Naive thymus-derived CD4-positive, alpha-beta T cell (primary cell): Measurements from ENCODE around the gene HAND2. TPM values are rescaled to one million over a fixed set of nuclear protein-coding genes. Genes with fewer than 3 reads are reported as not detected.
A peak's percentile ranks its signal among the peaks of the same experiment; 100 is the strongest.

Experiments used
- ATAC-seq: fragments of 150-1000 bp; cut with Tn5 transposase; 2 replicates; pipeline ENCODE4 v1.10.0; 2021; ENCODE audit warnings: mild to moderate bottlenecking, moderate library complexity
- CTCF ChIA-PET: fragments of 350-600 bp; sonication (Branson Sonifier 250); formaldehyde crosslinking; loops from one replicate; lab custom pipeline; 2021; ENCODE audit warnings: antibody characterized with exemption; lab: Charles Lee
- POLR2A ChIA-PET: fragments of 350-600 bp; sonication (Branson Sonifier 250); formaldehyde crosslinking; loops from one replicate; lab custom pipeline; 2021; ENCODE audit warnings: antibody characterized with exemption, inconsistent platforms; lab: Charles Lee
- DNase-seq, 9 donors: peaks; one replicate each; pipeline versions ENCODE4 v3.0.0 to v3.0.0-alpha.2; 2020 to 2022; ENCODE audit warnings: mixed read lengths in 1 of 9
- H3K27ac ChIP-seq: one replicate; pipeline ENCODE4 v1.7.0; 2013; ENCODE audit warnings: mild to moderate bottlenecking, low read depth, low read length, moderate library complexity
- H3K27me3 ChIP-seq, 2 donors: one replicate each; pipeline ENCODE4 v1.7.0; 2013; ENCODE audit warnings: low read length in 2 of 2, mild to moderate bottlenecking in 2 of 2, moderate library complexity in 2 of 2; ENCODE audit not compliant: control insufficient read depth in 2 of 2, insufficient read depth in 2 of 2
- H3K36me3 ChIP-seq, 3 experiments: 1 replicate in 2 of 3; 2 replicates in 1 of 3; pipeline ENCODE4 v1.7.0; 2013; ENCODE audit warnings: low read length in 3 of 3, mild to moderate bottlenecking in 3 of 3, moderate library complexity in 1 of 3; ENCODE audit not compliant: insufficient read depth in 3 of 3, control insufficient read depth in 2 of 3
- H3K4me1 ChIP-seq, 2 donors: one replicate each; pipeline ENCODE4 v1.7.0; 2013; ENCODE audit warnings: low read length in 2 of 2, mild to moderate bottlenecking in 2 of 2, moderate library complexity in 1 of 2; ENCODE audit not compliant: control insufficient read depth in 2 of 2, insufficient read depth in 2 of 2
- H3K4me3 ChIP-seq: 2 replicates; pipeline ENCODE4 v1.7.0; 2013; ENCODE audit warnings: mild to moderate bottlenecking, low read length
- H3K9me3 ChIP-seq, 3 experiments: 1 replicate in 2 of 3; 2 replicates in 1 of 3; pipeline ENCODE4 v1.7.0; 2013; ENCODE audit warnings: low read length in 3 of 3; ENCODE audit not compliant: control insufficient read depth in 2 of 3
- H3K27ac Mint-ChIP-seq, 9 donors: one replicate each; pipeline ENCODE4 v1.8.0; 2020 to 2022; ENCODE audit warnings: mixed read lengths in 9 of 9, mild to moderate bottlenecking in 8 of 9, moderate library complexity in 5 of 9, inconsistent platforms in 2 of 9
- H3K27me3 Mint-ChIP-seq, 5 donors: one replicate each; pipeline ENCODE4 v1.8.0; 2021 to 2022; ENCODE audit warnings: mixed read lengths in 5 of 5, mild to moderate bottlenecking in 1 of 5
- H3K36me3 Mint-ChIP-seq, 5 donors: one replicate each; pipeline ENCODE4 v1.8.0; 2020 to 2022; ENCODE audit warnings: mixed read lengths in 5 of 5, mild to moderate bottlenecking in 3 of 5, inconsistent platforms in 1 of 5
- H3K4me1 Mint-ChIP-seq, 7 donors: one replicate each; pipeline ENCODE4 v1.8.0; 2020 to 2022; ENCODE audit warnings: mixed read lengths in 7 of 7, mild to moderate bottlenecking in 3 of 7, inconsistent platforms in 1 of 7
- H3K4me3 Mint-ChIP-seq, 10 donors: one replicate each; pipeline ENCODE4 v1.8.0; 2020 to 2022; ENCODE audit warnings: mild to moderate bottlenecking in 10 of 10, mixed read lengths in 10 of 10, moderate library complexity in 6 of 10, inconsistent platforms in 2 of 10
- H3K9me3 Mint-ChIP-seq, 11 donors: one replicate each; pipeline ENCODE4 v1.8.0; 2020 to 2022; ENCODE audit warnings: mixed read lengths in 11 of 11, mild to moderate bottlenecking in 4 of 11, inconsistent platforms in 1 of 11, moderate library complexity in 1 of 11
- intact Hi-C, 2 donors: fragments of 100-400 bp; cut with micrococcal nuclease; formaldehyde crosslinking; loops; one replicate each; pipeline ENCODE4 v1.15.1; 2023
- polyA plus RNA-seq, 2 donors: library from polyadenylated mRNA; unstranded; fragments of 300-500 nt; fragmentation: Illumina TruSeq; gene quantifications; one replicate each; pipeline ENCODE4 v1.2.3, GENCODE V29; 2021
- total RNA-seq, 6 experiments: library from RNA in 5 of 6; stranded (reverse) in 5 of 6; gene quantifications; 1 replicate in 5 of 6; 2 replicates in 1 of 6; pipeline ENCODE4 v1.2.3 and lab custom pipeline; 2021 to 2026

HAND2 gene
- total and polyA plus RNA-seq, 7 experiments from 2014 or later: not detected

DNA sequence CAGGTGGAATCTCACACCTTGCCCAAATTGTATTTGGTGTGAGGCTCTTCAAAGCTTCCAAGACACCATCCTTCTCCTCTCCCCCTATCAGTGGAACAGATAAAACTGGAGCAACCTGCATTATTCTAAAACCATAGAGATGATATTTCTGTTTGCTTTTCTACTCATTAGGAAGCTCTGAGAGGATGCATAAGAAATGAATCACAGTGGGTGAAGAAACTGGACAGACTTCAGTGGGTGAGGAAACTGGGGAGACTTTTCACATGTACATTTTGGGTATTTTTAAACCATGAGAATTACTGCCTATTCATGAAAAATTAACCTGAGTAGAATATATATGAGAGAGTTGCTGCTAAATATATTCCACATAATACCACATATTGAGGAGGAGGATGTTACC is 16.4 kb downstream of the HAND2 start:
- peaks cover 3 to 4% of the 10 kb centered on the region in 2 donors for H3K4me1 ChIP-seq
- intact Hi-C loops: no loop called here

DNA sequence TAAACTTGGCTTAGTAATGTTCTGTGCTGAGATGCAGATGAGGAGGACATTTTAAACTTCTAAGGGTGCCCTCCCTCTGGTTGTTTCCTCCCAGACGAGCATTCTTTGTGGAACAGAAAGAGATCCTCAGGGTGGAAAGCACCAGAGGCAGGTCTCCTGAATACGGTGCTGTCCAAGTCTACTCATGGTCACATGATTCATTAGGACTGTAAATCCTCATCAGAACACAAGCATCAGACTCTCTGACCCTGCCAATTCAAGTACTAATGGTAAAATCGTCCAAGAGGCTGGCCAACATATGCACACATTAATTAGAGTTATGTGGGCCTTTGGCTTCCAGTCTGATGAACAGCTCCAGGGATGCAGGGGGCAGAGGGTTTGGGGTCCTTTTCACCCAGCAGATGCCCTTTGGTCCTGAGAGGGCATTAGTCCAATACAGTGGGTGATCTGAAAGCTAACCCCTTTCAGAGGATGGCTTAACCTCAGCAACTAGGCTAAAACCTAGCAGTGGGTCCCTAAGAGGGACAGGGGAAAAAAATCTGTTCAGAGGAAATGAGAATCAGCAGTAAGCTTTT is 18.2 kb downstream of the HAND2 start:
- peaks cover 0 to 12% (median 5%) of the 10 kb centered on the region in 5 donors for H3K36me3 Mint-ChIP-seq
- H3K9me3 ChIP-seq: peaks cover 0 to 13% (median 0%) of the 10 kb centered on the region in 3 experiments
- no peak overlapping the region for H3K4me3 ChIP-seq
- intact Hi-C loops: no loop called here
- no peak overlapping the region for H3K27ac ChIP-seq
- H3K4me3 Mint-ChIP-seq: no peak overlapping the region
- H3K27me3 ChIP-seq: peaks cover 0 to 35% of the 10 kb centered on the region in 2 donors
- no peak for ATAC-seq
- peaks cover 0 to 43% (median 15%) of the 10 kb centered on the region in 11 donors for H3K9me3 Mint-ChIP-seq
- peaks cover 88 to 96% (median 90%) of the 10 kb centered on the region in 5 donors for H3K27me3 Mint-ChIP-seq
- peaks cover 16 to 37% (median 21%) of the 10 kb centered on the region in 7 donors for H3K4me1 Mint-ChIP-seq
- H3K4me1 ChIP-seq: peaks cover 4 to 15% of the 10 kb centered on the region in 2 donors
- CTCF ChIA-PET: no interaction called here
- POLR2A ChIA-PET: no interaction called here
- DNase-seq: no peak
- no peaks in the 10 kb centered on the region for H3K36me3 ChIP-seq
- no peak overlapping the region for H3K27ac Mint-ChIP-seq

More for the DNA sequence above, 16.4 kb downstream of the HAND2 start:
- no peak overlapping the region for H3K4me3 ChIP-seq
- H3K27ac Mint-ChIP-seq: no peak overlapping the region
- POLR2A ChIA-PET: no interaction called here
- H3K36me3 Mint-ChIP-seq: peaks cover 0 to 12% (median 5%) of the 10 kb centered on the region in 5 donors
- no peak overlapping the region for H3K4me3 Mint-ChIP-seq
- CTCF ChIA-PET: no interaction called here
- no peak overlapping the region for H3K27ac ChIP-seq
- DNase-seq: no peak
- peaks cover 4 to 29% (median 9%) of the 10 kb centered on the region in 7 donors for H3K4me1 Mint-ChIP-seq
- no peaks in the 10 kb centered on the region for H3K36me3 ChIP-seq
- H3K27me3 ChIP-seq: peaks cover 0 to 31% of the 10 kb centered on the region in 2 donors
- ATAC-seq: no peak
- peaks cover 0 to 16% (median 0%) of the 10 kb centered on the region in 3 experiments for H3K9me3 ChIP-seq
- peaks cover 0 to 38% (median 15%) of the 10 kb centered on the region in 11 donors for H3K9me3 Mint-ChIP-seq
- peaks cover 80 to 95% (median 84%) of the 10 kb centered on the region in 5 donors for H3K27me3 Mint-ChIP-seq

DNA sequence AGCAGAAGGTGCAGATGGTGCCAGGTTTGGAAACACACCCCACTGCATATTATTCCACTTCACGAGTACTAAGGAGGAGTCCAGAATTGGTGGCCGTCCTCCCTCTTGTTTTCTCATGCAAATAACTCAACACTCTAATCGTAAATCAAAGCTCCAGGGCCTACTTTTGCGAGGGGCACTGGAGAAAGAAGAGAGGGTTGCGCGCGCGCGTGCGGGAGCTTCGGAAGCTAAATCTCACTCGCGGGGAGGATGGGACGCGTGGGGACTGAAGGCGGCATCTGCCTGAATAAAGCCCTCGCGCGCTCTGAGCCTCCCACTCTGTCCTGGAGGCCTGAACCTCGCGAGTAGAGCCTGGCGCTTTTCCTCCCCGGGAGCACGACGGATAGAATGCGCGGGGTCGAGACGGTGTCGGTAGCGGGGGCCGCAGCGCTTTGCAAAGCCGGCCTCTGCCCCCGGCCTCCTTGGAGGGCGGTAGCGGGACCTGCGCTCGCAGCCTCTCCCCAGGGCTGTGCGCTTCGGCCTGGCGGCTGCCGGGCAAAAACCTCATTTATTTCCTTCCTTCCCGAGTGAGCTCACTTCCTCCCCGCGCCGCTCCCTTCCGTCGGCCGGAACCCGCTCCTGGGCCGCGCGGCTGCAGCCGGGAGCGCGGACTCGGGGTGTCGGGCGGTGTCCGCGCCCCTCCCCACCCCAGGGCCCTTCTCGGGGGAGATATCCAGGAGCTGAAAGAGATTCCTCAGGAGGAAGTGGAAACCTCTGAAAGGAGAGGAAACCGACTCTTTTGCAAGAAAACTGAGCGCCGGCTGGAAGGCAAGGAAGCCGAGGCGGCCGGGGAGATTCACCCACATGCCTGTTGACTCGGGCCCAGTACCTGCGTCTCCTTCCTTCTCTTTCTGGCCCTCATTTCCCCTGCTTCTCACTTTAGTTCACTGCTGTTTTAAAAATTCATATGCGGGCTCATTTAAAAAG is 20.7 kb downstream of the HAND2 start:
- ChIA-PET CTCF (no interaction called here), POLR2A (no interaction called here)
- peaks cover 0 to 30% of the 10 kb centered on the region in 2 donors for H3K27me3 ChIP-seq
- H3K4me3 Mint-ChIP-seq: peak overlapping the region; percentile 72 to 87 (median 82)
- H3K36me3 Mint-ChIP-seq: peaks cover 0 to 9% (median 0%) of the 10 kb centered on the region in 5 donors
- no peak overlapping the region for H3K27ac ChIP-seq
- DNase-seq (no peak), ATAC-seq (peak; percentile 36)
- H3K27me3 Mint-ChIP-seq: peaks cover 86 to 95% (median 90%) of the 10 kb centered on the region in 5 donors
- H3K9me3 Mint-ChIP-seq: peaks cover 0 to 21% (median 3%) of the 10 kb centered on the region in 11 donors
- no peaks in the 10 kb centered on the region for H3K36me3 ChIP-seq
- peaks cover 4 to 24% of the 10 kb centered on the region in 2 donors for H3K4me1 ChIP-seq
- peak overlapping the region; percentile 55 for H3K4me3 ChIP-seq
- intact Hi-C loops: loop anchor here in 1 of 2 donors (5.0 to 10.0 kb wide), 2 partner anchors 483 to 805 kb away; no protein-coding TSS in a partner anchor
- peaks cover 16 to 49% (median 38%) of the 10 kb centered on the region in 7 donors for H3K4me1 Mint-ChIP-seq
- H3K9me3 ChIP-seq: peaks cover 0 to 8% (median 0%) of the 10 kb centered on the region in 3 experiments
- H3K27ac Mint-ChIP-seq: no peak overlapping the region

DNA sequence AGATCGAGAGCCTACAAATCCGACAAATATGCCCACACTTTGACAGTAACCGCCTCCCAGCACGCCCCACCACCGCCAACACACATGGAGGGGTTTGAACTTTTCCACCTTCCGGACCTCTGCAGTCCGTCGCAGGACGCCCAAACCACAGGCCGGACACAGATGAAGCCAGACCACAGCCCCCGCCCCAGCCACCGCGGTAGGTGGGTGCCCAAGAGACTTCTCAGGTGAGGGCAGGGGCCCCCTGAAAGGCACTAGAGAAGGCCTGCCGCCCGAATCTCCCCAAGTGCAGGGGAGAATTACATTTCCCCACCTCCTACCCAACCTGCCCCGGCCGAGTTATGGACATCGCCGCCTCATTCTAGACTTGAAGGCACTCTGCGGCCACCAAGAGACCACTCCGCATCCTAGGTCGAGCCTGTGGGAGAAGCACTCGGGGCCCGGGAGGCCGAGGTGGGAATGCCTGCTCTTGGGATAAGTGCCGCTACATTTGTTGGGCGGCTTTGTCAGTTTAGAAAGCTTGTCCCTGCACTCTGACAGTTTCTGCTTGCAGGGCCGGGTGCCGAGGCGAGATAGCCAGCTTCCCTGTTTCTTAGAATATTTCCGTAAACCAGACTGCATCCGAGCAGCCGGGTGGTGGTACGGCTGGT is 21.5 kb downstream of the HAND2 start:
- Histone ChIP-seq H3K4me1 (peaks cover 4 to 24% of the 10 kb centered on the region in 2 donors), H3K27me3 (peaks cover 0 to 32% of the 10 kb centered on the region in 2 donors), H3K9me3 (peaks cover 0 to 8% (median 0%) of the 10 kb centered on the region in 3 experiments), H3K27ac (no peak overlapping the region), H3K4me3 (peak overlapping the region; percentile 55), H3K36me3 (no peaks in the 10 kb centered on the region)
- Mint-ChIP-seq H3K9me3 (peaks cover 0 to 21% (median 3%) of the 10 kb centered on the region in 11 donors), H3K4me1 (peaks cover 16 to 49% (median 38%) of the 10 kb centered on the region in 7 donors), H3K36me3 (peaks cover 0 to 9% (median 0%) of the 10 kb centered on the region in 5 donors), H3K27ac (peak overlapping the region in 1 of 9 donors; percentile 45), H3K27me3 (peaks cover 86 to 95% (median 91%) of the 10 kb centered on the region in 5 donors), H3K4me3 (peak overlapping the region; percentile 72 to 87 (median 82))
- ChIA-PET POLR2A (no interaction called here), CTCF (no interaction called here)
- DNase-seq (no peak), ATAC-seq (no peak)
- intact Hi-C loops: loop anchor here in 1 of 2 donors (5.0 to 10.0 kb wide), 2 partner anchors 484 to 806 kb away; no protein-coding TSS in a partner anchor

DNA sequence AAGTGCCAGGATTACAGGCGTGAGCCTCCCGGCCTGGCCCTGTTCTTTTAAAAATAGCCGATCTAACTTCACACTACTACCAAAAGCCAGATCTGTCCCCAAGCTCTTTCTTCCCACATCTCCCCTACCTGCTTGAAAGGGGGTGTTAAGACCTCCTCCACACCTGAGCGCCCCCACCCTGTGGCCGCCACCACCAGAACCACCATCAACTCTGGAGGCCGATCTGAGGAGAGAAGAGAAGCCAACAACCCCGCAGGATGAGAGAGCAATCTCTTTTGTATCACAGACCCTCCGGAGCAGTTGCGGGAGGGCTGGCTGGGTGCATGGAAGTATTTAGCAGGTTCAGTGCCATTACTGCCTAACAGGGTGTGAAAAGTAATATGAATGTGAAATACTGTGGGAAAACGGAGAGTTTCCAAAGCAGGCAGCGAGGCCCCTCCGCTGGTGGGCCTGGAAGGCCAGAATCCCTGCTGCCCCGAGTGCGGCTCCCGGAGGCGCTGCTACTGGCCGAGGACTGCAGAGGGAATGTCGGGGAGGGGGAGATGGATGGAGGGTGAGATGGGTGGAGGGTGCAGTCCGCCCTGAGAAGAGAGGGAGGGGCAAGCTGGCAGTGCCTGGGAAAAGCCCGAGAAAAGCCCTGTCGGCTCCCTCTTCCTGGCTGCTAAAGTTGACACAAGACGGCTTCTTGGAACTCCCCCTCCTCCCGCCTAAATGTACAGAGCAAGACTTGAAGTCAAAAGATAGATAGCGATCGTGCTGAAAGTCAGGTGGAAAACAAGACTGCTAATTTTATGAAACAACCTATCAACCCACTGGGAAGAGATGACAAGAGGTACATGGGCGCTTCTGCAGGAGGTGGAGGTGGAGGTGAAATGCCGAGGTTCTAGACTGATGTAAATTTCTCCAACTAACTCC is 22.3 kb downstream of the HAND2 start:
- H3K36me3 Mint-ChIP-seq: peaks cover 0 to 9% (median 0%) of the 10 kb centered on the region in 5 donors
- Histone ChIP-seq H3K9me3 (peaks cover 0 to 8% (median 0%) of the 10 kb centered on the region in 3 experiments), H3K4me1 (peaks cover 4 to 24% of the 10 kb centered on the region in 2 donors), H3K4me3 (no peak overlapping the region), H3K27ac (no peak overlapping the region), H3K27me3 (peaks cover 0 to 38% of the 10 kb centered on the region in 2 donors), H3K36me3 (no peaks in the 10 kb centered on the region)
- DNase-seq: no peak
- H3K4me1 Mint-ChIP-seq: peaks cover 16 to 49% (median 38%) of the 10 kb centered on the region in 7 donors
- CTCF ChIA-PET: interaction anchor here (1.6 kb wide), 1 partner anchor 14 kb away, joined by 4 read pairs; no protein-coding TSS in a partner anchor
- POLR2A ChIA-PET: no interaction called here
- no peak for ATAC-seq
- intact Hi-C loops: loop anchor here (2.0 to 10.0 kb wide), 3 partner anchors 17 to 807 kb away; no protein-coding TSS in a partner anchor
- H3K4me3 Mint-ChIP-seq: peak overlapping the region; percentile 24 to 87 (median 82)
- H3K9me3 Mint-ChIP-seq: peaks cover 0 to 25% (median 3%) of the 10 kb centered on the region in 11 donors
- peaks cover 86 to 95% (median 91%) of the 10 kb centered on the region in 5 donors for H3K27me3 Mint-ChIP-seq
- H3K27ac Mint-ChIP-seq: peak overlapping the region in 1 of 9 donors; percentile 45
